Small intestine (tissue), 16 donors: ENCODE data around the gene HMGA1. TPM values are rescaled to one million over a fixed set of nuclear protein-coding genes. Genes with fewer than 3 reads are reported as not detected.

Experiments
- DNase-seq, 2 donors: peaks; one replicate each; pipeline versions ENCODE4 v3.0.0 to v3.0.0-alpha.2; 2013
- FAIRE-seq: peaks from 2 replicates; lab custom pipeline; 2012; peaks lifted over from hg19 to GRCh38; lab: Jason Lieb, UNC
- H3K27ac ChIP-seq, 3 donors: one replicate each; pipeline ENCODE4 v1.5.1; 2013; ENCODE audit warnings: low read length in 2 of 3, mild to moderate bottlenecking in 2 of 3, control low read depth in 1 of 3, inconsistent platforms in 1 of 3, low read depth in 1 of 3, moderate library complexity in 1 of 3
- H3K27me3 ChIP-seq, 3 donors: one replicate each; pipeline ENCODE4 v1.6.1; 2013; ENCODE audit warnings: low read length in 3 of 3, inconsistent platforms in 1 of 3; ENCODE audit not compliant: control insufficient read depth in 3 of 3, insufficient read depth in 3 of 3
- H3K36me3 ChIP-seq, 3 donors: one replicate each; pipeline ENCODE4 v1.6.1; 2013; ENCODE audit warnings: low read length in 3 of 3, inconsistent platforms in 1 of 3, low read depth in 1 of 3, mild to moderate bottlenecking in 1 of 3, moderate library complexity in 1 of 3; ENCODE audit not compliant: control insufficient read depth in 3 of 3, insufficient read depth in 2 of 3
- H3K4me1 ChIP-seq, 3 donors: one replicate each; pipeline ENCODE4 v1.6.1; 2013; ENCODE audit warnings: low read length in 2 of 3, inconsistent platforms in 1 of 3, low read depth in 1 of 3, mild to moderate bottlenecking in 1 of 3, moderate library complexity in 1 of 3; ENCODE audit not compliant: control insufficient read depth in 3 of 3, insufficient read depth in 2 of 3
- H3K4me3 ChIP-seq, 3 donors: one replicate each; pipeline ENCODE4 v1.5.1; 2013; ENCODE audit warnings: low read length in 3 of 3, control low read depth in 1 of 3, inconsistent platforms in 1 of 3, low read depth in 1 of 3, mild to moderate bottlenecking in 1 of 3, moderate library complexity in 1 of 3
- H3K9me3 ChIP-seq, 2 donors: one replicate each; pipeline ENCODE4 v1.6.1; 2013; ENCODE audit warnings: low read depth in 1 of 2, low read length in 1 of 2; ENCODE audit not compliant: control insufficient read depth in 2 of 2, insufficient read depth in 1 of 2
- WGBS, 3 donors: extraction: QIAGEN DNeasy Blood & Tissue Kit; methylation state at CpG; one replicate each; pipeline ENCODE4 v1.1.7; 2013; 5-methylcytosine and 5-hydroxymethylcytosine counted together
- long read RNA-seq, 10 donors: transcript quantifications; one replicate each; lab custom pipeline, GENCODE V29; 2026
- polyA plus RNA-seq, 4 donors: library from polyadenylated mRNA; stranded (reverse) in 3 of 4; unstranded in 1 of 4; fragments of 200-250 nt in 3 of 4; fragments of 120-200 nt in 1 of 4; gene quantifications; one replicate each; pipeline versions ENCODE4 v1.2.1 to v1.2.3, GENCODE V29; 2013
- donor health status: healthy with polysubstance abuse.
- donor health status: control.
- donor health status: control.
- donor health status: Bipolar disorder and iron deficiency.
- donor health status: healthy.

The HMGA1 gene
- polyA plus RNA-seq: 100 to 1,000 TPM in 3 of 4 donors, 10 to 100 TPM in 1; 77.6 to 476 (median 170) TPM
- long read RNA-seq, donor 1, transcript HMGA1-206 (5 exons, 716 nt): minor isoform, 5 of 294 reads
- long read RNA-seq, donor 1, transcript HMGA1-205 (5 exons, 2,159 nt): minor isoform, 10 of 294 reads
- long read RNA-seq, donor 1, transcript HMGA1-204 (6 exons, 1,887 nt): minor isoform, 68 of 294 reads
- long read RNA-seq, donor 1, transcript HMGA1-201 (6 exons, 1,920 nt): major isoform, 119 of 294 reads
- long read RNA-seq, donor 1, partial matches to known transcripts: 68 of 294 reads
- long read RNA-seq, donor 1, other reads (novel, unspliced or antisense): 24 of 294 reads
- long read RNA-seq, donor 2, transcript HMGA1-204 (6 exons, 1,887 nt): minor isoform, 12 of 54 reads
- long read RNA-seq, donor 2, transcript HMGA1-201 (6 exons, 1,920 nt): major isoform, 38 of 54 reads
- long read RNA-seq, donor 2, partial matches to known transcripts: 0 of 54 reads
- long read RNA-seq, donor 2, other reads (novel, unspliced or antisense): 0 of 54 reads
- long read RNA-seq, donor 3, transcript HMGA1-204 (6 exons, 1,887 nt): minor isoform, 17 of 92 reads
- long read RNA-seq, donor 3, transcript HMGA1-201 (6 exons, 1,920 nt): major isoform, 38 of 92 reads
- long read RNA-seq, donor 3, partial matches to known transcripts: 29 of 92 reads
- long read RNA-seq, donor 3, other reads (novel, unspliced or antisense): 0 of 92 reads
- long read RNA-seq, donor 4, partial matches to known transcripts: 0 of 2 reads
- long read RNA-seq, donor 4, other reads (novel, unspliced or antisense): 0 of 2 reads
- long read RNA-seq, donor 5, transcript HMGA1-201 (6 exons, 1,920 nt): major isoform, 13 of 18 reads
- long read RNA-seq, donor 5, partial matches to known transcripts: 0 of 18 reads
- long read RNA-seq, donor 5, other reads (novel, unspliced or antisense): 0 of 18 reads
- long read RNA-seq, donor 6, transcript HMGA1-204 (6 exons, 1,887 nt): minor isoform, 23 of 203 reads
- long read RNA-seq, donor 6, transcript HMGA1-201 (6 exons, 1,920 nt): major isoform, 45 of 203 reads
- long read RNA-seq, donor 6, partial matches to known transcripts: 133 of 203 reads
- long read RNA-seq, donor 6, other reads (novel, unspliced or antisense): 0 of 203 reads
- long read RNA-seq, donor 7, transcript HMGA1-204 (6 exons, 1,887 nt): minor isoform, 6 of 39 reads
- long read RNA-seq, donor 7, transcript HMGA1-205 (5 exons, 2,159 nt): minor isoform, 10 of 39 reads
- long read RNA-seq, donor 7, transcript HMGA1-201 (6 exons, 1,920 nt): major isoform, 21 of 39 reads
- long read RNA-seq, donor 7, partial matches to known transcripts: 0 of 39 reads
- long read RNA-seq, donor 7, other reads (novel, unspliced or antisense): 0 of 39 reads
- long read RNA-seq, donor 8, partial matches to known transcripts: 0 of 3 reads
- long read RNA-seq, donor 8, other reads (novel, unspliced or antisense): 0 of 3 reads
- long read RNA-seq, donor 9, transcript HMGA1-204 (6 exons, 1,887 nt): minor isoform, 8 of 29 reads
- long read RNA-seq, donor 9, transcript HMGA1-201 (6 exons, 1,920 nt): major isoform, 19 of 29 reads
- long read RNA-seq, donor 9, partial matches to known transcripts: 0 of 29 reads
- long read RNA-seq, donor 9, other reads (novel, unspliced or antisense): 0 of 29 reads
- long read RNA-seq, donor 10, transcript HMGA1-204 (6 exons, 1,887 nt): minor isoform, 18 of 59 reads
- long read RNA-seq, donor 10, transcript HMGA1-205 (5 exons, 2,159 nt): minor isoform, 5 of 59 reads
- long read RNA-seq, donor 10, transcript HMGA1-201 (6 exons, 1,920 nt): major isoform, 25 of 59 reads
- long read RNA-seq, donor 10, partial matches to known transcripts: 8 of 59 reads
- long read RNA-seq, donor 10, other reads (novel, unspliced or antisense): 0 of 59 reads

DNA sequence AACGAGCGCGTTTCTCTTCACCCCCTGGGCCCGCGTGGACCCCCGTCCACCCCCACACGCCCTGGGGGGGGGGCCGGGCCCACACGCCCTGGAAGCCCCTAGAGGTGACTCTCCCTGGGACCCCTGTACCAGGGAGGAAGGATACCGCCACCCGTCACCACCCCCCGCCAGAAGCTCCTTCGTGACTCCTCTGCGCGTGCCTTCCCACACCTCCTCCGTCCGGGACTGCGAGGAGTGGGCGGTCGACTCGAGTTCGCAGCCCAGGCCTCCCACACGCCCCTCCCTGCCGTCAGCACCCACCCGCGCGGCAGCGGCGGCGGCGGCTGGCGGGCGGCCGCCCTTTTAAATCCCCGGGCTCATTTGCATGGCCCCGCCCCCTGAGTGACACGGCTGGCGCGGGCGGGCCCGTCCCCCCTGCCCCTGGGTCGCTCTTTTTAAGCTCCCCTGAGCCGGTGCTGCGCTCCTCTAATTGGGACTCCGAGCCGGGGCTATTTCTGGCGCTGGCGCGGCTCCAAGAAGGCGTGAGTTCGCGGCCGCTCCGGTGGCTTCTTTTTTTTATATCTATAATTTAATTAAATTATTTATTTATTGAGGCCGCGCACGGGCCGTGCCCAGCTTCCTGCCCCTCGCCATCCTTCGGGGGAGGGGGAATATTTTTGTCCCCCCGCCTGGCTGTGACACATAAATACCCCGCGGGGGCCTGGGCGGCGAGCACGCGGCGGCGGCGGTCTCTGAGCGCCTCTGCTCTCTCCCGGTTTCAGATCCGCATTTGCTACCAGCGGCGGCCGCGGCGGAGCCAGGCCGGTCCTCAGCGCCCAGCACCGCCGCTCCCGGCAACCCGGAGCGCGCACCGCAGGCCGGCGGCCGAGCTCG is at the start of gene HMGA1:
Gene HMGA1, plus strand, starts transcription at position 431 of the 873 bp plus-strand sequence. CDS start 3,908 bp downstream, outside the sequence.
- no peaks in the 10 kb centered on the region for H3K9me3 ChIP-seq
- WGBS, 3 donors: 0 to 1% (median 1%) methylated on average over 67 to 91 of the region's 91 CpGs
- H3K4me1 ChIP-seq: peaks cover 2 to 26% (median 5%) of the 10 kb centered on the region in 3 donors
- H3K27ac ChIP-seq: peak within 1 kb of the TSS; percentile 98 to 100 (median 99)
- H3K27me3 ChIP-seq: no peaks in the 10 kb centered on the region
- no peak for FAIRE-seq
- peak; percentile 89 to 93 for DNase-seq
- peaks cover under 1 to 17% (median 2%) of the 10 kb centered on the region in 3 donors for H3K36me3 ChIP-seq
- H3K4me3 ChIP-seq: peak within 1 kb of the TSS; percentile 79 to 87 (median 79)

- WGBS, 3 donors: 79 to 82% (median 82%) methylated on average over 12 of the region's 12 CpGs
Observed at GRCh38 chr6:34189806-34190503, 46.7 kb upstream of the HMGA1 start.

DNA sequence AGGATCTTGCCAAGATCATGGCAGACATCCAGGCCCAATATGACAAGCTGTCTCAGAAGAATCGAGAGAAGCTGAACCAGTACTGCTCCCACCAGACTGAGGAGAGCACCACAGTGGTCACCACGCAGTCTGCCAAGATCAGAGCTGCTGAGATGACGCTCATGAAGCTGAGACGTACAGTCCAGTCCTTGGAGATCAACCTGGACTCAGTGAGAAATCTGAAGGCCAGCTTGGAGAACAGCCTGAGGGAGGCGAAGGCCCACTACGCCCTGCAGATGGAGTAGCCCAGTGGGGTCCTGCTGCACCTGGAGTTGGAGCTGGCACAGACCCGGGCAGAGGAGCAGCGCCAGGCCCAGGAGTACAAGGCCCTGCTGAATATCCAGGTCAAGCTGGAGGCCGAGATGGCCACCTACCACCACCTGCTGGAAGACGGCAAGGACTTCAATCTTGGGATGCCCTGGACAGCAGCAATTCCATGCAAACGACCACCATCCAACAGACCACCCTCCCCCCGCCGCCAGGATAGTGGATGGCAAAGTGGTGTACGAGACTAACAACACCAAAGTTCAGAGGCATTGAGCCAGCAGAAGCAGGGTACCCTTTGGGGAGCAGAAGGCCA is 46.1 kb upstream of the HMGA1 start:
- WGBS, 3 donors: 80 to 86% (median 84%) methylated on average over 13 to 14 of the region's 14 CpGs
- H3K9me3 ChIP-seq: no peaks in the 10 kb centered on the region
- no peaks in the 10 kb centered on the region for H3K4me1 ChIP-seq
- no peak overlapping the region for H3K27ac ChIP-seq
- no peak overlapping the region for H3K4me3 ChIP-seq
- no peaks in the 10 kb centered on the region for H3K36me3 ChIP-seq
- DNase-seq (no peak), FAIRE-seq (no peak)
- H3K27me3 ChIP-seq: peaks cover 0 to 7% (median 0%) of the 10 kb centered on the region in 3 donors

More at GRCh38 chr6:34189806-34190503, 46.7 kb upstream of the HMGA1 start:
- Histone ChIP-seq H3K4me3 (no peak overlapping the region), H3K27me3 (peaks cover 0 to 2% (median 0%) of the 10 kb centered on the region in 3 donors), H3K9me3 (no peaks in the 10 kb centered on the region), H3K36me3 (no peaks in the 10 kb centered on the region), H3K4me1 (no peaks in the 10 kb centered on the region), H3K27ac (no peak overlapping the region)
- no peak for DNase-seq
- no peak for FAIRE-seq

- H3K27me3 ChIP-seq: peaks cover 0 to 9% (median 0%) of the 10 kb centered on the region in 3 donors
- FAIRE-seq: no peak
- no peak overlapping the region for H3K4me3 ChIP-seq
- 82 to 88% (median 84%) methylated on average over 3 of the region's 3 CpGs for WGBS, 3 donors
- no peaks in the 10 kb centered on the region for H3K36me3 ChIP-seq
- peaks cover 0 to 9% (median 2%) of the 10 kb centered on the region in 3 donors for H3K4me1 ChIP-seq
- H3K27ac ChIP-seq: no peak overlapping the region
- no peaks in the 10 kb centered on the region for H3K9me3 ChIP-seq
- no peak for DNase-seq
Observed at GRCh38 chr6:34194772-34195171, 41.9 kb upstream of the HMGA1 start.

DNA sequence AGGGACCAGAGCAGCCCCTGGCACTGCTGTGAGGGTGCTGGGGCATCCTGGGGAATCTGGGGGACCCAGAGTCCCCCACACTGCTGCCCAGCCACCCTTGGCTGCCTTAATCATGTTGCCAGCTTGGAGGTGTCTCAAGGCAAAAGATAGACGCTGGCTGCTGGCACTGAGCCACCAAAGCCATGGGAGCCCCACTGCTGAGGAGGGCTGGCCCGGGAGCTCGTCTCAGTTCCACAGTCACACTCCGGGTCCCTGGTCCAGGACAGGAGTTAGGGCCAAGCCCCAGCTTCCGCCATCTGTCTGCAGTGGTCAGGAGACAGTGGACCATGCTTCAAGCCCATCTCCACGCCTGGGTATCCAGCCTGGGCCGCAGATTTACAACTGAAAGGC is 41.0 kb upstream of the HMGA1 start:
- no peaks in the 10 kb centered on the region for H3K36me3 ChIP-seq
- peaks cover 0 to 9% (median 2%) of the 10 kb centered on the region in 3 donors for H3K4me1 ChIP-seq
- H3K9me3 ChIP-seq: no peaks in the 10 kb centered on the region
- no peak overlapping the region for H3K4me3 ChIP-seq
- DNase-seq (no peak), FAIRE-seq (no peak)
- H3K27me3 ChIP-seq: peaks cover 0 to 9% (median 0%) of the 10 kb centered on the region in 3 donors
- 35 to 56% (median 36%) methylated on average over 7 of the region's 7 CpGs for WGBS, 3 donors
- H3K27ac ChIP-seq: no peak overlapping the region

DNA sequence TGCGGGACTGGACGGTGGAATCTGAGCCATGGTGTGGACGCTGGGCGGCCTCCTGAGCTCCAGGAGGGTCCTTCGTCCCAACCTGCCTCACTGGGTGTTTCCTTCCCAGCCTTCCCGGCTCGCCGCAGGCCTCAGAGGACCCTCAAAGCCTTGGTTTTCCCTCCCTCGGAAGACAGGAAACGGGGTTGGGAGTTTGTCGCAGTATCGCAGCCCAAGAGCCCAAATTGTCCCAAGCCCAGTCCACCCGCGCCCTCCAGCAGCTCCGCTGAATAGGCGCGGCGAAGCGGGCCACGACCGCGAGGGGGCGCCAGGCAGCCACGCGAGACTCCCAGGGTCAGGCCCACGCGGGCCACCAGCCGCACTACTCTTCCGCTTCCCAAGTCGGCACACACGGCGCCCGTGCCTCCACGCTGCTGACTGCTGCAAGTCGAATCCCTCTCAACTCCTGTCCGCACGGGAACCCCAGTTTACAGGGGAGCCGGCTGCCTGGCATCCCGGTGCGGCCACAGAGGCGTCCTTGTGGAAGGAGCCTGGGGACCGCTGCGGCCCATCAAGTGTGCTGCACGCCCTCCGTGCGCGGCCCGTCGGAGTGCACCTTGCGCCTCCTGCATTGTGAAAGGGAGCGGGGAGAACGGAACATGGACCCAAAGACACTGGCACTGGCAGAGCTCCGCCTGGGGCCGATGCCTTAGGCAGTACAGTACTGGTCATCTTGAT is 40.4 kb upstream of the HMGA1 start:
- Histone ChIP-seq H3K36me3 (no peaks in the 10 kb centered on the region), H3K4me1 (peaks cover 0 to 9% (median 2%) of the 10 kb centered on the region in 3 donors), H3K27me3 (peaks cover 0 to 9% (median 0%) of the 10 kb centered on the region in 3 donors), H3K27ac (no peak overlapping the region), H3K4me3 (peak overlapping the region in 2 of 3 donors; percentile 53 to 63), H3K9me3 (no peaks in the 10 kb centered on the region)
- DNase-seq: peak; percentile 75 to 86
- no peak for FAIRE-seq
- WGBS, 3 donors: 4 to 5% (median 5%) methylated on average over 50 to 54 of the region's 54 CpGs
